Measurements from ENCODE around the gene PTPN4.

DNA sequence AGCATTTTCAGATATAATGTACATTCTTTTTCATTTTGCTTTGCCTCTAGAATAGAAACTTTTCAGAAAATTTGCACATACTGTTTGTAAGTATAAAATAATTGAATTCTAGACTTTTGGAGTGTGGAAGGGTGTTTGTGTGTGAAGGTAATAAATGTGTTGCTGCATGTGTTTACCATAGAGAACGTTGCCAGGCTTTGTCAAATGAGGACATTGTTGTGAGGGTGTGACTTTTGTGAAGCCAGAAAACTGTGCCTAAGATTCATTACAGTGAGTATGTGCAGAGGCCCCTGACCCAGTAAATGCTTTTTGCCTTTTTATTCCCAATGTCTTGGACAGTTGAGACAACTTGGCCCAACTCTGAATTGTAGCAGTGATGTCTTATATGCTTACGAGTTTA lies 222.8 kb downstream of the PTPN4 start:
- TF ChIP-seq, protein P1, sequence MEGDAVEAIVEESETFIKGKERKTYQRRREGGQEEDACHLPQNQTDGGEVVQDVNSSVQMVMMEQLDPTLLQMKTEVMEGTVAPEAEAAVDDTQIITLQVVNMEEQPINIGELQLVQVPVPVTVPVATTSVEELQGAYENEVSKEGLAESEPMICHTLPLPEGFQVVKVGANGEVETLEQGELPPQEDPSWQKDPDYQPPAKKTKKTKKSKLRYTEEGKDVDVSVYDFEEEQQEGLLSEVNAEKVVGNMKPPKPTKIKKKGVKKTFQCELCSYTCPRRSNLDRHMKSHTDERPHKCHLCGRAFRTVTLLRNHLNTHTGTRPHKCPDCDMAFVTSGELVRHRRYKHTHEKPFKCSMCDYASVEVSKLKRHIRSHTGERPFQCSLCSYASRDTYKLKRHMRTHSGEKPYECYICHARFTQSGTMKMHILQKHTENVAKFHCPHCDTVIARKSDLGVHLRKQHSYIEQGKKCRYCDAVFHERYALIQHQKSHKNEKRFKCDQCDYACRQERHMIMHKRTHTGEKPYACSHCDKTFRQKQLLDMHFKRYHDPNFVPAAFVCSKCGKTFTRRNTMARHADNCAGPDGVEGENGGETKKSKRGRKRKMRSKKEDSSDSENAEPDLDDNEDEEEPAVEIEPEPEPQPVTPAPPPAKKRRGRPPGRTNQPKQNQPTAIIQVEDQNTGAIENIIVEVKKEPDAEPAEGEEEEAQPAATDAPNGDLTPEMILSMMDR (conservative IDR thresholded peaks at IDR 0.05 in 1 of 2, IDR thresholded peaks at IDR 0.05 in 1 of 2; ENCODE audit: extremely low read depth in 1 of 2, insufficient read depth in 1 of 2, low read depth in 1 of 2, low read length in 2 of 2): no peak
- no peak for TF ChIP-seq EZH2 (IDR thresholded peaks at IDR 0.05; ENCODE audit: borderline replicate concordance, low read length)

Measured in mammary epithelial cell (primary cell).